Stomach (tissue), 9 donors: ENCODE data around the gene RARG. TPM values are rescaled to one million over a fixed set of nuclear protein-coding genes. Genes with fewer than 3 reads are reported as not detected.
"Not testable (repeated sequence)": the region's sequence is repeated elsewhere in the genome, so short reads cannot be mapped to it uniquely, and the experiment has no call there.

Experiments
- DNase-seq, 2 donors: peaks; one replicate each; pipeline versions ENCODE4 v3.0.0 to v3.0.0-alpha.2; 2013 to 2019
- H3K27ac ChIP-seq, 5 donors: fragments of 200-600 bp in 4 of 5; sonication (generic) in 4 of 5; one replicate each; pipeline ENCODE4 v1.5.1; 2013 to 2019; ENCODE audit warnings: mild to moderate bottlenecking in 1 of 5, moderate library complexity in 1 of 5
- H3K27me3 ChIP-seq, 3 donors: fragments of 200-600 bp; sonication (generic); one replicate each; pipeline ENCODE4 v1.5.1; 2017 to 2019; ENCODE audit warnings: mixed run types in 1 of 3
- H3K36me3 ChIP-seq, 4 donors: fragments of 200-600 bp; sonication (generic); 1 replicate in 3 of 4; 2 replicates in 1 of 4; pipeline ENCODE4 v1.5.1; 2016 to 2019
- H3K4me1 ChIP-seq, 4 donors: fragments of 200-600 bp; sonication (generic); one replicate each; pipeline ENCODE4 v1.5.1; 2016 to 2019
- H3K4me3 ChIP-seq, 4 donors: fragments of 200-600 bp; sonication (generic) in 3 of 4; one replicate each; pipeline ENCODE4 v1.5.1; 2016 to 2019; ENCODE audit warnings: mild to moderate bottlenecking in 1 of 4
- H3K9me3 ChIP-seq, 4 donors: fragments of 200-600 bp; sonication (generic); one replicate each; pipeline ENCODE4 v1.5.1; 2016 to 2019
- EP300 ChIP-seq: sonication (generic); formaldehyde crosslinking; IDR thresholded peaks from one replicate; pipeline ENCODE4 v1.6.1; 2017; ENCODE audit warnings: antibody characterized with exemption
- POLR2A ChIP-seq, 4 donors: fragments of 450-650 bp; IDR thresholded peaks; one replicate each; pipeline ENCODE4 v1.6.1; 2016; ENCODE audit warnings: antibody characterized with exemption in 4 of 4, control low read depth in 2 of 4, mild to moderate bottlenecking in 1 of 4, moderate library complexity in 1 of 4
- POLR2AphosphoS5 ChIP-seq, 3 donors: sonication (generic); formaldehyde crosslinking; IDR thresholded peaks; one replicate each; pipeline ENCODE4 v1.6.1; 2016; ENCODE audit warnings: antibody characterized with exemption in 3 of 3
- WGBS, 5 donors: extraction: QIAGEN DNeasy Blood & Tissue Kit in 3 of 5; methylation state at CpG; one replicate each; pipeline versions ENCODE4 v1.1.5 to v1.1.7; 2013 to 2018; 5-methylcytosine and 5-hydroxymethylcytosine counted together
- intact Hi-C: fragments of 100-400 bp; cut with DNase I; formaldehyde crosslinking; loops from one replicate; pipeline ENCODE4 v1.15.1; 2023; ENCODE audit warnings: low total_unique reads
- polyA plus RNA-seq, 3 donors: library from polyadenylated mRNA; stranded (reverse); fragments of 200-250 nt; gene quantifications; one replicate each; pipeline ENCODE4 v1.2.3, GENCODE V29; 2013
- total RNA-seq, 5 donors: library from RNA; depleted of rRNA; stranded (reverse); fragments of >200 nt; gene quantifications; one replicate each; pipeline versions ENCODE4 v1.1.0 to v1.2.3, GENCODE V29; 2014 to 2016
- TF ChIP-seq, protein P1 (sequence below), 7 experiments: fragments of 450-650 bp in 4 of 7; fragments of 200-600 bp in 3 of 7; sonication (generic) in 3 of 7; IDR thresholded peaks; one replicate each; pipeline ENCODE4 v1.5.1; 2016 to 2019; ENCODE audit warnings: antibody characterized with exemption in 7 of 7, control low read depth in 2 of 7, mild to moderate bottlenecking in 1 of 7
- donor health status: healthy with polysubstance abuse.
- donor health status: Bipolar disorder and iron deficiency.
- donor health status: healthy.

RARG gene
- total and polyA plus RNA-seq, 8 donors, result 2.0 to 37.7 (median 9.6) TPM

DNA sequence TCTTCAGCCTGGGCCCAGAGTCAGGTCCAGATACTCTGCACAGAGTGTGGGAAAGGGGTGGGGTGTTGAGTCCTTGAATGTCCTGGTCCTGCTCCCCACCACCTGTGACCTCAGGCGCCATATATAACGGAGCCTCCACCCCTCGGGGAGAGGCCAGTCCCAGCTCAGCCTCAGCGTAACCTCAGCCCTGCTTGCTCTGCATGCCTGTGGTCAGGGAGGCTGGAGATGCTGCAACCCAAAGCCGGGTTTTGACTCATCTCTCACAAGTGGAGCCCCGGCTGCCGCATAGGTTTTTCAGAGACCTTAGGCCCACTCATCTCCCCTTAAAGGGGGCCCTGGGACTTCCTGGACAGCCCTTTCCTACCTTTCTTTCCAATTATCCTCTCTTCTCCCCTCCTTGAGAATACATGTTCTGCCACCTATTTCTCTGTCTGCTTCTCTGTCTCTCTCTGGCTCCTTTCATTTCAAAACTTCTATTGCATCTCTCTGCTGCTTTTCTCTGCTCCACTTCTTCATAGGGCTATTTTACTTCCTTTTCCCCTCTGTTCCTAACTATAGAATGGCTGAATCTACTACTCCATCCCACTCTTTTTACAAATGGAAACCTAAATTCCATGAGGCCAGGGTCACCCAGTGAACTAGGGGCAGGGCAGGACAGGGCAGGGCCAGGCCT lies 26.1 kb downstream of the RARG start:
- intact Hi-C loops, result no loop called here
- Histone ChIP-seq H3K9me3 (no peaks in the 10 kb centered on the region), H3K4me3 (peak overlapping the region in 1 of 4 donors; percentile 31), H3K36me3 (peaks cover 5 to 11% (median 11%) of the 10 kb centered on the region in 4 donors), H3K4me1 (peaks cover 0 to 31% (median 14%) of the 10 kb centered on the region in 4 donors), H3K27me3 (no peaks in the 10 kb centered on the region), H3K27ac (peak overlapping the region in 3 of 5 donors; percentile 6 to 65 (median 33))
- TF ChIP-seq POLR2AphosphoS5 (IDR thresholded peaks at IDR 0.05) (no peak), EP300 (no peak), POLR2A (IDR thresholded peaks at IDR 0.05) (no peak)
- TF ChIP-seq, protein P1, sequence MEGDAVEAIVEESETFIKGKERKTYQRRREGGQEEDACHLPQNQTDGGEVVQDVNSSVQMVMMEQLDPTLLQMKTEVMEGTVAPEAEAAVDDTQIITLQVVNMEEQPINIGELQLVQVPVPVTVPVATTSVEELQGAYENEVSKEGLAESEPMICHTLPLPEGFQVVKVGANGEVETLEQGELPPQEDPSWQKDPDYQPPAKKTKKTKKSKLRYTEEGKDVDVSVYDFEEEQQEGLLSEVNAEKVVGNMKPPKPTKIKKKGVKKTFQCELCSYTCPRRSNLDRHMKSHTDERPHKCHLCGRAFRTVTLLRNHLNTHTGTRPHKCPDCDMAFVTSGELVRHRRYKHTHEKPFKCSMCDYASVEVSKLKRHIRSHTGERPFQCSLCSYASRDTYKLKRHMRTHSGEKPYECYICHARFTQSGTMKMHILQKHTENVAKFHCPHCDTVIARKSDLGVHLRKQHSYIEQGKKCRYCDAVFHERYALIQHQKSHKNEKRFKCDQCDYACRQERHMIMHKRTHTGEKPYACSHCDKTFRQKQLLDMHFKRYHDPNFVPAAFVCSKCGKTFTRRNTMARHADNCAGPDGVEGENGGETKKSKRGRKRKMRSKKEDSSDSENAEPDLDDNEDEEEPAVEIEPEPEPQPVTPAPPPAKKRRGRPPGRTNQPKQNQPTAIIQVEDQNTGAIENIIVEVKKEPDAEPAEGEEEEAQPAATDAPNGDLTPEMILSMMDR (IDR thresholded peaks at IDR 0.05), result no peak
- WGBS, 5 donors, result 55 to 76% (median 66%) methylated on average over 5 to 7 of the region's 7 CpGs
- DNase-seq, result peak; percentile 15 to 34

DNA sequence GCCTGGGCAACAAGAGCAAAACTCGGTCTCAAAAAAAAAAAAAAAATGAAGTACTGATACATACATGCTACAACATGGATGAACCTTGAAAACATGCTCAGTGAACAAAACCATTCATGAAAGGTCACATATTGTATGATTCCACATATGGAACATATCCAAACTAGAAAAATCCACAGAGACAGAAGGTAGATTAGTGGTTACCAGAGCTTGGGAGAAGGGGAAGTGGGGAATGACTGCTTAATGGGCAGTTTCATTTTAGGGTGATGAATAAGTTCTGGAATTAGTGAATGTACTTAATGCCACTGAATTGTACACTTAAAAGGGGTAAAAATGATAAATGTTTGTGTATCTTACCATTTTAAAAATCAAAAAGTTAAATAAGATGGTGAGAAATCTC lies 27.7 kb downstream of the RARG start:
- intact Hi-C loops, result no loop called here
- DNase-seq, result no peak
- Histone ChIP-seq H3K36me3 (no peaks in the 10 kb centered on the region), H3K4me1 (peaks cover 0 to 27% (median 14%) of the 10 kb centered on the region in 4 donors), H3K27ac (no peak overlapping the region), H3K4me3 (no peak overlapping the region), H3K9me3 (no peaks in the 10 kb centered on the region), H3K27me3 (no peaks in the 10 kb centered on the region)
- TF ChIP-seq POLR2A (IDR thresholded peaks at IDR 0.05), result no peak
- TF ChIP-seq POLR2AphosphoS5 (IDR thresholded peaks at IDR 0.05), result no peak
- 89 to 94% (median 92%) methylated on average over 1 of the region's 1 CpG for WGBS, 5 donors

DNA sequence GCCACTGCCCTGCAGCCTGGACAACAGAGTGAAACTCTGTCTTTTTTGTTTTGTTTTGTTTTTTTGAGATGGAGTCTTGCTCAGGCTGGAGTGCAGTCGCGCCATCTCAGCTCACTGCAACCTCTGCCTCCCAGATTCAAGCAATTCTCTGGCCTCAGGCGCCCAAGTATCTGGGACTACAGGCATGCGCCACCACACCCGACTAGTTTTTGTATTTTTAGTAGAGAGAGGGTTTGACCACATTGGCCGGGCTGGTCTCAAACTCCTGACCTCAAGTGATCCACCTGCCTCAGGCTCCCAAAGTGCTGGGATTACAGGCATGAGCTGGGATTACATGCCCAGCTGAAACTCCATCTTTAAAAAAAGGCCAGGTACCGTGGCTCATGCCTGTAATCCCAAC lies 29.7 kb downstream of the RARG start:
- 88 to 93% (median 89%) methylated on average over 7 of the region's 7 CpGs for WGBS, 5 donors
- H3K9me3 ChIP-seq, DNase-seq, H3K4me3 ChIP-seq, H3K27me3 ChIP-seq, H3K36me3 ChIP-seq, intact Hi-C loops, H3K27ac ChIP-seq: not testable (repeated sequence)
- H3K4me1 ChIP-seq, result peaks cover 0 to 19% (median 11%) of the 10 kb centered on the region in 4 donors

DNA sequence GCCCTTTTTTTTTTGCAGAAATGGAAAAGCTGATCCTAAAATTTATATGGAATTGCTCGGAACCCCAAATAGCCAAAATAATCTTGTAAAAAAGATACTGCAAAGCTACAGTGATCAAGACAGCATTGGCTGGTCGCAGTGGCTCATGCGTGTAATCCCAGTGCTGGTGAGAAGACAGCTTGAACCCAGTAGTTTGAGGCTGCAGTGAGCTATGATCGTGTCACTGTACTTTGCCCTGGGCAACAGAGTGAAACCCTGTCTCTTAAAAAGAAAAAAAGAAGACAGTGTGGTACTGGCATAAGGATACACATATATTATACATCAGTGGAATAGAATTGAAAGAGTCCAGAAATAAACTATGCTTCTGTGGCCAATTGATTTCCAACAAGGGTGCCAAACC lies 30.4 kb downstream of the RARG start:
- 80 to 95% (median 92%) methylated on average over 4 of the region's 4 CpGs for WGBS, 5 donors
- intact Hi-C loops, result no loop called here
- TF ChIP-seq, protein P1 (IDR thresholded peaks at IDR 0.05), result no peak
- TF ChIP-seq EP300 (no peak), POLR2A (IDR thresholded peaks at IDR 0.05) (no peak), POLR2AphosphoS5 (IDR thresholded peaks at IDR 0.05) (no peak)
- H3K27ac ChIP-seq, result no peak overlapping the region
- H3K36me3 ChIP-seq, result no peaks in the 10 kb centered on the region
- H3K9me3 ChIP-seq, result no peaks in the 10 kb centered on the region
- peaks cover 0 to 15% (median 13%) of the 10 kb centered on the region in 4 donors for H3K4me1 ChIP-seq
- DNase-seq, result no peak
- H3K27me3 ChIP-seq, result no peaks in the 10 kb centered on the region
- H3K4me3 ChIP-seq, result no peak overlapping the region

DNA sequence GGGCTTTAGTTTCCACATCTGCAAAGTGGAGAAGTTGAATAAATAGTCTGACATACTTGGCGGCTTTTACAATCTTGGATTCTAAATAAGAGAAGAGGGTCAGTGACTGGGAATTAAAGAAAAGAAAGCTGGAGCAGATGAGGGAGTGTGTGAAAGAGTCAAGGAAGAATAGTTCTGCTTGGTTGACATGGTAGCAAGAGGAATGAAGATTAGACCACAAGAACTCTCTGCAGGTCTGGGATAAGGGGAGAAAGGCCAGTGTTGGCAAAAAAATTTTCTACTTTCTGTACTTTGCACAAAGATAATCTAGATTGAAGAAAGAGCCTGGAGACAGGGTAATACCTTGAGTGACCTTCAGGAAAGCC lies 30.9 kb downstream of the RARG start:
- no peaks in the 10 kb centered on the region for H3K36me3 ChIP-seq
- 38 to 67% (median 53%) methylated on average over 1 of the region's 1 CpG for WGBS, 5 donors
- H3K27me3 ChIP-seq, result no peaks in the 10 kb centered on the region
- intact Hi-C loops, result no loop called here
- peaks cover 0 to 17% (median 13%) of the 10 kb centered on the region in 4 donors for H3K4me1 ChIP-seq
- peak overlapping the region in 2 of 5 donors; percentile 15 to 49 for H3K27ac ChIP-seq
- DNase-seq, result no peak
- TF ChIP-seq POLR2AphosphoS5 (IDR thresholded peaks at IDR 0.05), result no peak
- TF ChIP-seq EP300, result no peak
- no peak for TF ChIP-seq POLR2A (IDR thresholded peaks at IDR 0.05)
- TF ChIP-seq, protein P1 (IDR thresholded peaks at IDR 0.05), result no peak
- H3K9me3 ChIP-seq, result no peaks in the 10 kb centered on the region
- H3K4me3 ChIP-seq, result no peak overlapping the region
